ENCODE measurements around the gene NGB.
"Not testable (repeated sequence)": the region's sequence is repeated elsewhere in the genome, so short reads cannot be mapped to it uniquely, and the experiment has no call there.

The NGB gene

GRCh38 chr14:77281852-77282410, 10.9 kb upstream of the NGB start:
- DNase-seq (ENCODE audit: low read depth) = no peak

GRCh38 chr14:77280921-77281320, 9.9 kb upstream of the NGB start:
- DNase-seq (ENCODE audit: low read depth); H3K4me3 ChIP-seq (ENCODE audit: control insufficient read depth, low read depth, low read length): not testable (repeated sequence)

More at GRCh38 chr14:77281852-77282410, 10.9 kb upstream of the NGB start:
- no peak overlapping the region for H3K4me3 ChIP-seq (ENCODE audit: control insufficient read depth, low read depth, low read length)
- no peak for TF ChIP-seq CTCF (conservative IDR thresholded peaks at IDR 0.05; ENCODE audit: control insufficient read depth, insufficient read depth, low read depth, low read length)

GRCh38 chr14:77279719-77280118, 8.7 kb upstream of the NGB start:
- no peak overlapping the region for H3K4me3 ChIP-seq (ENCODE audit: control insufficient read depth, low read depth, low read length)
- TF ChIP-seq CTCF (conservative IDR thresholded peaks at IDR 0.05; ENCODE audit: control insufficient read depth, insufficient read depth, low read depth, low read length) = no peak

GRCh38 chr14:77278461-77279230, 7.6 kb upstream of the NGB start:
- H3K4me3 ChIP-seq (ENCODE audit: control insufficient read depth, low read depth, low read length) = no peak overlapping the region
- no peak for DNase-seq (ENCODE audit: low read depth)
- no peak for TF ChIP-seq CTCF (conservative IDR thresholded peaks at IDR 0.05; ENCODE audit: control insufficient read depth, insufficient read depth, low read depth, low read length)

More at GRCh38 chr14:77279719-77280118, 8.7 kb upstream of the NGB start:
- no peak for DNase-seq (ENCODE audit: low read depth)

- no peak overlapping the region for H3K4me3 ChIP-seq (ENCODE audit: control insufficient read depth, low read depth, low read length)
- no peak for DNase-seq (ENCODE audit: low read depth)
- TF ChIP-seq CTCF (conservative IDR thresholded peaks at IDR 0.05; ENCODE audit: control insufficient read depth, insufficient read depth, low read depth, low read length) = no peak
Observed at GRCh38 chr14:77276959-77277358, 6.0 kb upstream of the NGB start.

GRCh38 chr14:77276295-77276935, 5.4 kb upstream of the NGB start:
- H3K4me3 ChIP-seq (ENCODE audit: control insufficient read depth, low read depth, low read length) = no peak overlapping the region
- no peak for DNase-seq (ENCODE audit: low read depth)
- TF ChIP-seq CTCF (conservative IDR thresholded peaks at IDR 0.05; ENCODE audit: control insufficient read depth, insufficient read depth, low read depth, low read length) = no peak

GRCh38 chr14:77275601-77276017, 4.6 kb upstream of the NGB start:
- no peak for DNase-seq (ENCODE audit: low read depth)
- H3K4me3 ChIP-seq (ENCODE audit: control insufficient read depth, low read depth, low read length) = no peak overlapping the region
- TF ChIP-seq CTCF (conservative IDR thresholded peaks at IDR 0.05; ENCODE audit: control insufficient read depth, insufficient read depth, low read depth, low read length) = no peak
